Endothelial cell of umbilical vein (primary cell): ENCODE data around the gene ELMO1. TPM values are rescaled to one million over a fixed set of nuclear protein-coding genes. Genes with fewer than 3 reads are reported as not detected.

Experiments
- BruUV-seq: library from RNA; stranded (reverse); fragments of 400-500 nt; replicated peaks from 2 replicates; lab custom pipeline; 2021; lab: Mats Ljungman, UMichigan
- CTCF ChIA-PET: fragments of 300-600, 350-600 bp; sonication (Branson Sonifier 250); formaldehyde crosslinking; loops from one replicate; lab custom pipeline; 2021; ENCODE audit warnings: antibody characterized with exemption, inconsistent platforms; lab: Charles Lee
- POLR2A ChIA-PET: fragments of 300-600, 350-600 bp; sonication (Branson Sonifier 250); formaldehyde crosslinking; loops from one replicate; lab custom pipeline; 2021; ENCODE audit warnings: antibody characterized with exemption, inconsistent platforms; lab: Charles Lee
- DNase-seq: peaks from one replicate; pipeline ENCODE4 v3.0.0-alpha.2; 2011; ENCODE audit warnings: low read depth, low spot score
- FAIRE-seq: peaks from 2 replicates; lab custom pipeline; 2011; peaks lifted over from hg19 to GRCh38; lab: Jason Lieb, UNC
- H2AFZ ChIP-seq: 2 replicates; pipeline ENCODE4 v1.6.0; 2012; ENCODE audit warnings: low read depth, low read length, control low read depth, inconsistent platforms
- H3K27ac ChIP-seq: 2 replicates; pipeline ENCODE4 v1.5.1; 2011; ENCODE audit warnings: low read depth, mild to moderate bottlenecking, control low read depth, low read length, moderate library complexity; ENCODE audit not compliant: insufficient read depth
- H3K27me3 ChIP-seq, 2 experiments: 2 replicates each; pipeline versions ENCODE4 v1.6.0 to v1.6.1; 2011; ENCODE audit warnings: low read length in 2 of 2, mixed read lengths in 1 of 2; ENCODE audit not compliant: control insufficient read depth in 2 of 2, insufficient read depth in 2 of 2
- H3K36me3 ChIP-seq, 2 experiments: 2 replicates in 1 of 2; 3 replicates in 1 of 2; pipeline ENCODE4 v1.5.1; 2011; ENCODE audit warnings: low read length in 2 of 2, mild to moderate bottlenecking in 1 of 2, moderate library complexity in 1 of 2; ENCODE audit not compliant: control insufficient read depth in 2 of 2, insufficient read depth in 2 of 2; ENCODE audit errors: extremely low read depth in 1 of 2
- H3K4me1 ChIP-seq: 3 replicates; pipeline ENCODE4 v1.5.1; 2011; ENCODE audit warnings: mild to moderate bottlenecking, low read length; ENCODE audit not compliant: control insufficient read depth, insufficient read depth; ENCODE audit errors: extremely low read depth
- H3K4me2 ChIP-seq: 2 replicates; pipeline ENCODE4 v1.6.1; 2011; ENCODE audit warnings: low read length, control low read depth, mixed read lengths; ENCODE audit not compliant: insufficient read depth
- H3K4me3 ChIP-seq, 3 experiments: fragments of 200-600 bp in 1 of 3; sonication (generic), shearing (Covaris generic) in 1 of 3; replicated peaks in 1 of 3; 2 replicates each; pipeline ENCODE4 v1.5.1; 2011 to 2016; ENCODE audit warnings: control low read depth in 3 of 3, low read length in 3 of 3, mild to moderate bottlenecking in 2 of 3, inconsistent platforms in 1 of 3, low read depth in 1 of 3, moderate library complexity in 1 of 3; ENCODE audit not compliant: insufficient read depth in 1 of 3
- H3K79me2 ChIP-seq: 2 replicates; pipeline ENCODE4 v1.6.0; 2012; ENCODE audit warnings: low read length, inconsistent platforms; ENCODE audit not compliant: control insufficient read depth, insufficient read depth
- H3K9ac ChIP-seq: replicated peaks from 2 replicates; pipeline ENCODE3; 2011; ENCODE audit warnings: low read length, control low read depth; ENCODE audit not compliant: insufficient read depth; ENCODE audit errors: extremely low read depth
- H3K9me1 ChIP-seq: replicated peaks from 3 replicates; pipeline ENCODE4 v1.6.0; 2011; ENCODE audit warnings: mild to moderate bottlenecking, low read length; ENCODE audit not compliant: control insufficient read depth, insufficient read depth; ENCODE audit errors: extremely low read depth
- H3K9me3 ChIP-seq: replicated peaks from 2 replicates; pipeline ENCODE4 v1.5.1; 2012; ENCODE audit warnings: low read length, inconsistent platforms; ENCODE audit not compliant: control insufficient read depth, insufficient read depth
- H4K20me1 ChIP-seq: replicated peaks from 2 replicates; pipeline ENCODE3; 2011; ENCODE audit warnings: mild to moderate bottlenecking, low read length; ENCODE audit not compliant: control insufficient read depth, insufficient read depth; ENCODE audit errors: extremely low read depth
- EZH2 ChIP-seq: IDR thresholded peaks from 2 replicates; pipeline ENCODE4 v1.6.1; 2012; ENCODE audit warnings: borderline replicate concordance, low read depth, mild to moderate bottlenecking, moderate library complexity, low read length, inconsistent platforms; ENCODE audit not compliant: severe bottlenecking
- FOS ChIP-seq: IDR thresholded peaks from 2 replicates; pipeline ENCODE4 v1.6.1; 2011; ENCODE audit warnings: mild to moderate bottlenecking, low read length, moderate library complexity, borderline replicate concordance; ENCODE audit not compliant: insufficient read depth
- GATA2 ChIP-seq: IDR thresholded peaks from 2 replicates; pipeline ENCODE4 v1.7.0; 2011; ENCODE audit warnings: low read depth, mild to moderate bottlenecking, moderate library complexity, mixed read lengths, low read length; ENCODE audit not compliant: insufficient read length, insufficient read depth
- JUN ChIP-seq: IDR thresholded peaks from 2 replicates; pipeline ENCODE4 v1.6.1; 2011; ENCODE audit warnings: borderline replicate concordance, low read depth; ENCODE audit not compliant: insufficient read length, insufficient read depth
- MYC ChIP-seq: IDR thresholded peaks from one replicate; pipeline ENCODE4 v1.6.1; 2011; ENCODE audit warnings: mild to moderate bottlenecking, low read depth, low read length
- POLR2A ChIP-seq: IDR thresholded peaks from 2 replicates; pipeline ENCODE4 v1.6.1; 2012; ENCODE audit warnings: low read depth, mild to moderate bottlenecking, control low read depth, low read length
- POLR2AphosphoS5 ChIP-seq: IDR thresholded peaks from 2 replicates; pipeline ENCODE4 v1.6.1; 2012; ENCODE audit warnings: low read depth, mild to moderate bottlenecking, control low read depth, low read length, moderate library complexity; ENCODE audit not compliant: insufficient read depth
- dilution Hi-C: fragments of 300-500 bp; cut with MboI; formaldehyde crosslinking; loops from one replicate; pipeline ENCODE4 v1.15.0; 2019; ENCODE audit warnings: low sequenced_read_pairs; ENCODE audit not compliant: extremely low pct_ligation_motif_present
- intact Hi-C: fragments of 100-400 bp; cut with micrococcal nuclease; formaldehyde crosslinking; loops from one replicate; pipeline ENCODE4 v1.10.0; 2022
- polyA plus RNA-seq, 4 experiments: library from polyadenylated mRNA; depleted of rRNA in 3 of 4; stranded (reverse) in 3 of 4; unstranded in 1 of 4; fragments of >200 nt; gene quantifications; 2 replicates each; pipeline versions ENCODE4 v1.2.1 to v1.2.3, GENCODE V29; 2011 to 2012; ENCODE audit warnings: missing spikeins in 1 of 4
- total RNA-seq: library from RNA; stranded (reverse); gene quantifications from 2 replicates; pipeline ENCODE4 v1.2.3, GENCODE V29; 2021
- TF ChIP-seq, protein P1 (sequence below): IDR thresholded peaks from 2 replicates; pipeline ENCODE4 v1.6.1; 2011; ENCODE audit not compliant: insufficient read depth, insufficient read length
- TF ChIP-seq, protein P2 (sequence below), 2 donors: IDR thresholded peaks; 1 replicate in 1 of 2; 2 replicates in 1 of 2; pipeline ENCODE4 v1.5.1; 2011; ENCODE audit warnings: low read length in 2 of 2, mild to moderate bottlenecking in 2 of 2, moderate library complexity in 2 of 2, control low read depth in 1 of 2, inconsistent platforms in 1 of 2, low read depth in 1 of 2; ENCODE audit not compliant: insufficient read depth in 1 of 2; ENCODE audit errors: extremely low read depth in 1 of 2

The ELMO1 gene
- total and polyA plus RNA-seq, 2 donors (not counting 3 experiments of a cell fraction or from before 2014, with no cell fraction given), result 17.0 to 30.6 TPM

DNA sequence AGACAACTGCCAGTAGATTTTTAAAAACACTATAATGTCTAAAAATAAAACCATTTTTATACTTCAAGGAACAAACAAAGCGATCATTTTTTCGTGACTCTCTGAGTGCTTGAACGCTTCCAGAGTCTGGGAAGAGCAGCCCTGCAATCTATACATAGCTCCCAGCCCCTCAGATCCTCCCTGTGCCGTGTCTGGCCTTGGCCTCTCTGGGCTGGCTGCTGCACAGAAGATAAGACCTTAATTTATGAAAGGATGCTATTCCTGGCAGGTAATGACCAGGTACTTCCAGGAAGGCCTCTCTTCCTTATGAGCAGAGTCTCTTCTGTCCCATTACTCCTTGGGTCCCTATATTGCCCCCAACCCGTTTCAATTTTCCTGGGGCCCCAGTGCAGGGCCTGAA, 523.5 kb downstream of the ELMO1 start:
- DNase-seq, result no peak

More for the DNA sequence above, 523.5 kb downstream of the ELMO1 start:
- no peaks in the 10 kb centered on the region for H3K36me3 ChIP-seq
- intact Hi-C loops, result no loop called here
- H3K9ac ChIP-seq, result no peak overlapping the region
- H3K9me3 ChIP-seq, result no peaks in the 10 kb centered on the region
- CTCF ChIA-PET, result no interaction called here
- H3K4me1 ChIP-seq, result no peaks in the 10 kb centered on the region
- no peak overlapping the region for H3K27ac ChIP-seq
- no peaks in the 10 kb centered on the region for H3K79me2 ChIP-seq
- H3K4me2 ChIP-seq, result no peak overlapping the region
- no peaks in the 10 kb centered on the region for H3K27me3 ChIP-seq
- no peak for TF ChIP-seq FOS
- TF ChIP-seq, protein P1, sequence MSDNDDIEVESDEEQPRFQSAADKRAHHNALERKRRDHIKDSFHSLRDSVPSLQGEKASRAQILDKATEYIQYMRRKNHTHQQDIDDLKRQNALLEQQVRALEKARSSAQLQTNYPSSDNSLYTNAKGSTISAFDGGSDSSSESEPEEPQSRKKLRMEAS, result no peak
- TF ChIP-seq, protein P2, sequence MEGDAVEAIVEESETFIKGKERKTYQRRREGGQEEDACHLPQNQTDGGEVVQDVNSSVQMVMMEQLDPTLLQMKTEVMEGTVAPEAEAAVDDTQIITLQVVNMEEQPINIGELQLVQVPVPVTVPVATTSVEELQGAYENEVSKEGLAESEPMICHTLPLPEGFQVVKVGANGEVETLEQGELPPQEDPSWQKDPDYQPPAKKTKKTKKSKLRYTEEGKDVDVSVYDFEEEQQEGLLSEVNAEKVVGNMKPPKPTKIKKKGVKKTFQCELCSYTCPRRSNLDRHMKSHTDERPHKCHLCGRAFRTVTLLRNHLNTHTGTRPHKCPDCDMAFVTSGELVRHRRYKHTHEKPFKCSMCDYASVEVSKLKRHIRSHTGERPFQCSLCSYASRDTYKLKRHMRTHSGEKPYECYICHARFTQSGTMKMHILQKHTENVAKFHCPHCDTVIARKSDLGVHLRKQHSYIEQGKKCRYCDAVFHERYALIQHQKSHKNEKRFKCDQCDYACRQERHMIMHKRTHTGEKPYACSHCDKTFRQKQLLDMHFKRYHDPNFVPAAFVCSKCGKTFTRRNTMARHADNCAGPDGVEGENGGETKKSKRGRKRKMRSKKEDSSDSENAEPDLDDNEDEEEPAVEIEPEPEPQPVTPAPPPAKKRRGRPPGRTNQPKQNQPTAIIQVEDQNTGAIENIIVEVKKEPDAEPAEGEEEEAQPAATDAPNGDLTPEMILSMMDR (IDR thresholded peaks at IDR 0.05; ENCODE audit: extremely low read depth in 1 of 2, insufficient read depth in 1 of 2, low read depth in 1 of 2, low read length in 2 of 2), result no peak
- TF ChIP-seq MYC, result no peak
- no peak for TF ChIP-seq GATA2
- no peak for TF ChIP-seq EZH2
- no peak for TF ChIP-seq POLR2AphosphoS5
- no peak for TF ChIP-seq JUN
- no peak for TF ChIP-seq POLR2A
- H4K20me1 ChIP-seq, result no peaks in the 10 kb centered on the region
- POLR2A ChIA-PET, result no interaction called here
- no peak overlapping the region for H2AFZ ChIP-seq
- no peak for FAIRE-seq
- BruUV-seq, result no TSS peak
- dilution Hi-C loops, result no loop called here
- no peak overlapping the region for H3K4me3 ChIP-seq
- H3K9me1 ChIP-seq, result no peaks in the 10 kb centered on the region
